GM21825 (cell line): ENCODE data around the gene SMTNL1.
A peak's percentile ranks its signal among the peaks of the same experiment; 100 is the strongest.

Experiments
- ATAC-seq: cut with Tn5 transposase; IDR thresholded peaks from one replicate; pipeline ENCODE4 v1.9.1; 2021; ENCODE audit warnings: mild to moderate bottlenecking, moderate library complexity; ENCODE audit not compliant: unreplicated experiment

SMTNL1 gene

GRCh38 chr11:57543593-57543992 is 6.2 kb downstream of the SMTNL1 start:
- ATAC-seq = no peak

DNA sequence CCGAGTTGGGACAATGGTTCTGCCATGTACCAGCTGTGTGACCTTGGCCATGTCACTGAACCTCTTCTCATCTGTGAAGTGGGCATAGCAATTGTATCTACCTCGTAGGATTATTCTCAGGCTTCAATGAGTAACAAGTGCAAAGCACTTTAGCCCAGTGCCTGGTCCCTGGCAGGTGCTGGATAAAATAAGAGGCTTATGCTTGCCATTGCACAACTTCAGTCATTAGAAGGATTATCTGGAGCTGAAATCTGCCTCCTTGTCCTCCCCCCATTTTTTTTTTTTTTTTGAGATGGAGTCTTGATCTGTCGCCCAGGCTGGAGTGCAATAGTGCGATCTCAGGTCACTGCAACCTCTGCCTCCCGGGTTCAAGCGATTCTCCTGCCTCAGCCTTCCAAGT is 7.2 kb downstream of the SMTNL1 start:
- ATAC-seq = no peak

GRCh38 chr11:57545883-57546282 is 8.5 kb downstream of the SMTNL1 start:
- no peak for ATAC-seq

GRCh38 chr11:57546451-57546850 is 9.1 kb downstream of the SMTNL1 start:
- no peak for ATAC-seq

DNA sequence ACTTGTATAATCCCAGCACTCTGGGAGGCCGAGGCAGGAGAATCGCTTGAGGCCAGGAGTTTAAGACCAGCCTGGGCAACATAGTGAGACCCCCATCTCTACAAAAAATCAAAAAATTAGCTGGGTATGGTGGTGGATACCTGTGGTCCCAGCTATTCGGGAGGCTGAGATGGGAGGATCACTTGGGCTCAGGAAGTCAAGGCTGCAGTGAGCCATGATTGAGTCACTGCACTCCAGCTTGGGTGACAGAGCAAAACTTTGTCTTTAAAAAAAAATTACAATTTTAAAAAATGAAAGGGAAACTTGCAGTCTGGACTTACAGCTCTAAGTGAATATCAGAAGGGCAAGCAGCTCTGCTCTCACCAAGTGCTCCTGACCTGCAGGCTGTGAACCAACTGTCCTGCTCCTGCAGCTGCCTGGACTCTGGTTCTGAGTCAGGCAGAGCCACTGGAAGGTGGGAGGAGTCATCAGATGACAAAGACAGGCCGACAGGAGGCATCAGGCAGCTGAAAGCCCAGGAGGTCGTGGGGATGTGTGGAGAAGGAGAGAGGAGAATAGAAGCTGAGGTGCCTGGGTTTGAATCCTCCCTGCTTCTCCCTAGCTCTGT is 9.6 kb downstream of the SMTNL1 start:
- ATAC-seq = peak; percentile 48

GRCh38 chr11:57547854-57548377 is 10.5 kb downstream of the SMTNL1 start:
- ATAC-seq = peak; percentile 94

DNA sequence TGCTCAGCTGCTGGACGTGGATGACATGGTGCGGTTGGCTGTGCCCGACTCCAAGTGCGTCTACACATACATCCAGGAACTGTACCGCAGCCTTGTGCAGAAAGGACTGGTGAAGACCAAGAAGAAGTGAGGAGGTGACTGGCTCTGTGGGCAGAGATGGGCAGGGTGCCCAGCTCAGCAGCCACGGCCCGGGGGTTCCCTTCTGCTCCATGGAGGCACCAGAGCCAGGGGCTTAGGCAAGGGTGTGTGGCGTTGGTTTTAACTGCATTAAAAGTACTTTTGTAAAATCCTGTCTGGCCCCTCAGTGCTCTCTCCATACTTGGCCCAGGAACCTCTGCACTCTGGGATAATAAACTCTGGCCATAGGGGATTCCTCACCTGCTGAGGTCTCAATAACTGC is 12.6 kb downstream of the SMTNL1 start:
- no peak for ATAC-seq

DNA sequence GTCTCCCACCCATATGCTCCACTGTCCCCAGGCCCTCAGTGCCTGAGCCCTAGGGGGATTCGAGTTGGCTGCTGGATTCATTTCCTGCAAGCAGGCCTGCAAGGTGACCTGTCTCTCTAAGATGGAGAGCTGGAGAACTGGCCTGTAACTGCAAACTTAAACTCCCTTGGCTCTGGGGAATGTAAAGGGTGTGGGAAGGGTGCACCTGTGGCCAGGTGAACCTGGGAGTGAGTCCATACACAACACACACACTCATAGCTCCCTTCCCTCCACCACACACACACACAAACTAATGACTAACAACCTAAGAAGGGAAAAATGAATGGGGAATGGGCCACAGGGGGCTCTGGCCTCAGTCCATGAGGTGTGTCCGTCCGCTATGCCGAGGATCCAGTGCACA is 14.5 kb downstream of the SMTNL1 start:
- no peak for ATAC-seq

- ATAC-seq = no peak
Measured at GRCh38 chr11:57552479-57552878, 15.1 kb downstream of the SMTNL1 start.

GRCh38 chr11:57555393-57555792 is 18.0 kb downstream of the SMTNL1 start:
- ATAC-seq = no peak

DNA sequence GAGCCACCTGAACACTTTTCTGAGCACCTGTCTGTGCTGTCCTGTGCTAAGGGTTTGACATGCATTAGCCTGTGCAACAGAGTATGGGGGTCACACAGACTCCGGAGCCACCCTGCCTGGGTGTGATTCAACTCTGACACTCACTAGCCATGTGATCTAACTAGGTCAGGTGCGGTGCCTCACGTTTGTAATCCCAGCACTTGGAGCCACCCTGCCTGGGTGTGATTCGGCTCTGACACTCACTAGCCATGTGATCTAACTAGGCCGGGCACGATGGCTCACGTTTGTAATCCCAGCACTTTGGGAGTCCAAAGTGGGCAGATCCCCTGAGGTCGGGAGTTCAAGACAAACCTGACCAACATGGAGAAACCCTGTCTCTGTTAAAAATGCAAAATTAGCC is 18.6 kb downstream of the SMTNL1 start:
- no peak for ATAC-seq

- ATAC-seq = no peak
Measured at GRCh38 chr11:57560146-57560545, 22.8 kb downstream of the SMTNL1 start.

DNA sequence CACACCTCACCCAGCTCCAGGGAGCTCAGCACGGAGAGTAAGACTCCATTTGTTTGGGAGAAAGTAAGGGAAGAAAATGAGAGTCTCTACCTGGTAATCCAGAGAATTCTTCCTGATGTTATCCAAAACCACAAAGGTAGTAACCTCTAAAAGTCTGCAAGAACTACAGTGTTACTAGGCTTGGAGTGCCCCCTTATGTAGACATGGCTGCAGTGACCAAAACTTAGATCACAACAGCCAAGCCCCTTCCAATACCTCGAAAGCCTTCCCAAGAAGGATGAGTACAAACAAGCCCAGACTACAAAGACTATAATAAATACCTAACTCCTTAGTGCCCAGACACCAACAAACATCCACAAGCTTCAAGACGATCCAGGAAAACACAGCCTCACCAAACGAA is 25.2 kb downstream of the SMTNL1 start:
- no peak for ATAC-seq

DNA sequence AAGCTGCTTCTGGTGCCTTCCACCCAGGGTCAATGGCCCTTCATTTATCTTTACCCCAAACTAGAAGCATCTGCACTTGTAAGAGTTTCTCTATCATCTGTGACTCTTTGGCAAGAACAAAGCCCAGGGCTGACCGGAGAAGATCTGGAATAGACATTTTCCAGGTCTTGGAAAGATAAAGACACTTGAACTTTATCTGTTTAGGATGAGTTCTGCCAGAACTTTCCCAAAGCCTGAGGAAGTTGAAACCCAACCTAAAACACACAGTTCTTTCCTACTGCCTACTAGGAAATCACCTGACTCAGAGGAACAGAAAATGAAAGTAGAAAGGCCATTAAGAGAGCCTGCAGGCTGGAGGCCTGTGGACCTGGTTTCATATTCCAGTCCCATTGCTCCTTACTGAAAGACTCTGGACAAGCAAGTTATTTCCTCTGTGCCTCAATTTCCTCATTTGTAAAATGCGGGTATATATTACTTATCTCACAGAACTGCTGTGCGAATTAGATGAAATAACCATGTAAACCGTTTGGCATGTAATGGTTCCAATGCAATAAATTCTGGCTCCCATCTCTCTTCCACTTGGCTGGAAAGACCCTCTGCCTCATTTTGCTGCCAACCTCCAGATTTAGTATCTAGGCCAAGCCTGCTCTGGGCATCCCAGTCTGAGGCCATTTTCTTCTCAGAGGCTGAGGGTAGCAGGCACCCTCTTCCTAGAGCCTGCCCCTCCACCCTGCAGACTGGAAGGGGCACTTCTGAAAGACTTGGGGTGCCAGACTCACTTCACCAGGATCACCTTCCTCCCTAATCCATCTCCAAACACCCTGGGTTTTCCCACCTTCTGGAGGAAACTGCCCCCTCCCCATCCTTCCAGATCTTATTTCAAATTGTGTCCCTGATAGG is 28.9 kb downstream of the SMTNL1 start:
- peak; percentile 68 for ATAC-seq

DNA sequence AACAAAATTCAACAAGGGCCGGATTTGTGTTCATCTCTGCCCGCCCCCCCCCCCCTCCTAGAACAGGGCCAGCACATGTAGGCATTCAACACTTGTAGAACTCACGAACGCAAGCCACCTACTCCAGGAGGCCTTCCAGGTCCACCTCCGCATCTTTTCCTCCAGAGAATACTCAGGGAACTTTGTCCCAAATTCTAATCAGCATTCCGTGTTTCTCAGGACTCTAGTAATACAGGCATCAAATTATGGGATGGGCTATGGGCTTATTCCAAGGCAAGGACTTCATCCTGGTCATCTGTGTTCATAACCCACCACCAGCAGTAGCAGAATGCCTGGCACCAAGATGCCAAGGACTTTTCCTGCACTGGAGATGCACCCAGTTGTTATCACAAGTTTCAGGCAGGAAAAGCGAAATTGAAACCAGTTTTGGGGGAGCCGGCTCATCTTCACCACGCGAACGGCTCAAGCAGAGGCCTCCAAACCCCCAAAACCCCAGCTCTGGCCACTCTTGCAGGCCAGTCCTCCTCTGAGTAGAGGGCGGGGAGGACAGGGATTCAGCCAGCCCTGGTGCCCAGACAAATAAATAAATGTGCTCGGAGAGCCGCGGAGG is 29.6 kb downstream of the SMTNL1 start:
- peak; percentile 1 for ATAC-seq

GRCh38 chr11:57567515-57568329 is 30.3 kb downstream of the SMTNL1 start, which contains the start of gene UBE2L6:
TSS of gene UBE2L6 (minus strand) at chr11:57567672. CDS start at chr11:57567611, 61 bp downstream.
- peak; percentile 44 for ATAC-seq

- peak; percentile 54 for ATAC-seq
Measured at GRCh38 chr11:57568330-57568766, 31.0 kb downstream of the SMTNL1 start.

DNA sequence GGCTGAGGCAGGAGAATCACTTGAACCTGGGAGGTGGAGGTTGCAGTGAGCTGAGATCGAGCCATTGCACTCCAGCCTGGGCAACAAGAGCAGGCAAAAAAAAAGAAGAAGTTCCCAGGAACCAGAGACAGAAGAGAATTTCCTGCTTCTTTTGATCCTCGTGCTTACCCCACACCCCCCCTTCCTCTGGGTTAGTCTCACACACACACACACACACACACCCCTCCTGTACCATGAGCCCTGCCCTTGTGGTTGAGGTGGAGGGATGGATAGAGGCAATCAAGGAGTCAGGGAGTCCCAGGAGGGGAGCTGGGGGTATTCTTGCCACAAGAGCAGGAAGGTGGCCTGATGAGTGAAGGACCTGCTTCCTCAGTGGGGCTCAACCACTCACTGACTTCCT is 34.2 kb downstream of the SMTNL1 start:
- ATAC-seq = no peak

GRCh38 chr11:57574061-57574460 is 36.7 kb downstream of the SMTNL1 start:
- no peak for ATAC-seq

DNA sequence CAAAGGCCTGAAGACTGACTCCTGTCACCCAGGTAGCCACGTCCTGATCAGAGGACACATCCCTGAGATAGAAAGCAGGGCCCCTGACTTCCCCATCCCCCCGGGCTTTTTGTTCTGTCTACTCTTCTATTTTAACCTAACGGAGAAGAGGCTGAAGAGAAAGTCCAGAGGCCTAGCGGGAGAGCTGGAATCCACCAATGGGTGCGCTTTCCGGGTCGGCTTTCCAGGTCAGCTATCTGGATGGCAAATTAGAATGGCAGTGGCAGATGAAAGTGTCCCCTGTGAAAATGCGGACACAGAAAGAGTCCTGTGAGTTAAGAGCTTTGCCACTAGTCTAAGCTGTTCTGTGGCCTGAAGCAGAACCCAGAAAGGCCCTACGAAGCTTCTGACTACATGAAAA is 46.9 kb downstream of the SMTNL1 start:
- ATAC-seq = no peak

- ATAC-seq = no peak
Measured at GRCh38 chr11:57585301-57585700, 47.9 kb downstream of the SMTNL1 start.
